LNCAP (cell line): ENCODE measurements around the gene UNC13B.

Source experiments
- TF ChIP-seq, protein P1 (sequence below): fragments of 450-650 bp; IDR thresholded peaks from 2 replicates; pipeline ENCODE4 v1.5.1; 2017; ENCODE audit warnings: mild to moderate bottlenecking

UNC13B gene

DNA sequence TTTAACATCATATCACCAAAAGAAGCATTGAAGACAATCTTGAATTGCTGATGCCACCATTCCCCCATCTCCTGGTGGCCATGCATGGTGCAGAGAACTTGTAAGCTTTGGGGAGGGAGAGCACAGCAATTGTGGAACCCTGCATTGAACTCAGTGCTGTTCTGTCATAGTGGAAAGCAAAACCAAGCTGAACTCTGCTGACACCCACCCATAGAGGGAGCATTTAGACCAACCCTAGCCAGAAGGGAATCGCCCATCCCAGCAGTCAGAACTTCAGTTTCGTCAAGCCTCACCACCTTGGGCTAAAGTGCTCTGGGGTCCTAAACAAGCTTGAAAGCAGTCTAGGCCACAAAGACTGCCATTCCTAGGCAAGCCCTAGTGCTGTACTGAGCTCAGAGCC is 290.7 kb downstream of the UNC13B start:
- TF ChIP-seq, protein P1, sequence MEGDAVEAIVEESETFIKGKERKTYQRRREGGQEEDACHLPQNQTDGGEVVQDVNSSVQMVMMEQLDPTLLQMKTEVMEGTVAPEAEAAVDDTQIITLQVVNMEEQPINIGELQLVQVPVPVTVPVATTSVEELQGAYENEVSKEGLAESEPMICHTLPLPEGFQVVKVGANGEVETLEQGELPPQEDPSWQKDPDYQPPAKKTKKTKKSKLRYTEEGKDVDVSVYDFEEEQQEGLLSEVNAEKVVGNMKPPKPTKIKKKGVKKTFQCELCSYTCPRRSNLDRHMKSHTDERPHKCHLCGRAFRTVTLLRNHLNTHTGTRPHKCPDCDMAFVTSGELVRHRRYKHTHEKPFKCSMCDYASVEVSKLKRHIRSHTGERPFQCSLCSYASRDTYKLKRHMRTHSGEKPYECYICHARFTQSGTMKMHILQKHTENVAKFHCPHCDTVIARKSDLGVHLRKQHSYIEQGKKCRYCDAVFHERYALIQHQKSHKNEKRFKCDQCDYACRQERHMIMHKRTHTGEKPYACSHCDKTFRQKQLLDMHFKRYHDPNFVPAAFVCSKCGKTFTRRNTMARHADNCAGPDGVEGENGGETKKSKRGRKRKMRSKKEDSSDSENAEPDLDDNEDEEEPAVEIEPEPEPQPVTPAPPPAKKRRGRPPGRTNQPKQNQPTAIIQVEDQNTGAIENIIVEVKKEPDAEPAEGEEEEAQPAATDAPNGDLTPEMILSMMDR, result no peak

DNA sequence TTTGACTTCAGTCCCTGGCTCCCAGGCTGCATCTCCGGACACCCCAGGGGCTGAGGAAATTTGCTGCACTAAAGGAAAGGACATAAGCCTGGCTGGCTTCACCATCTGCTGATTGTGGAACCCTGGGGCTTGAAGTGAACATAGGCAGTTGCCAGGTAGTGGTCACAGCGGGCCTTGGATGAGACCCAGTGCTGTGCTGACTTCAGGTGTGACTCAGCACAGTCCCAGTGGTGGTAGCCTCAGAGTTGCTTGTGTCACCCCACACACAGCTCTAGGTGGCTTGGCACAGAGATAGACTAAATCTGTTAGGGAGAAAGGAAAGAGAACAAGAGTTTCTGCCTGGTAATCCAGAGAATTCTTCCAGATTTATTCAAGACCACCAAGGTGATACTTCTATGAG is 292.0 kb downstream of the UNC13B start:
- TF ChIP-seq, protein P1, result no peak
